ENCODE results near the gene SCRN2. TPM values are rescaled to one million over a fixed set of nuclear protein-coding genes. Genes with fewer than 3 reads are reported as not detected.

The SCRN2 gene
- total RNA-seq = 10 to 100 TPM; 33.7 to 38.0 (median 35.7) TPM
- 42.8 TPM for total RNA-seq (2013)

DNA sequence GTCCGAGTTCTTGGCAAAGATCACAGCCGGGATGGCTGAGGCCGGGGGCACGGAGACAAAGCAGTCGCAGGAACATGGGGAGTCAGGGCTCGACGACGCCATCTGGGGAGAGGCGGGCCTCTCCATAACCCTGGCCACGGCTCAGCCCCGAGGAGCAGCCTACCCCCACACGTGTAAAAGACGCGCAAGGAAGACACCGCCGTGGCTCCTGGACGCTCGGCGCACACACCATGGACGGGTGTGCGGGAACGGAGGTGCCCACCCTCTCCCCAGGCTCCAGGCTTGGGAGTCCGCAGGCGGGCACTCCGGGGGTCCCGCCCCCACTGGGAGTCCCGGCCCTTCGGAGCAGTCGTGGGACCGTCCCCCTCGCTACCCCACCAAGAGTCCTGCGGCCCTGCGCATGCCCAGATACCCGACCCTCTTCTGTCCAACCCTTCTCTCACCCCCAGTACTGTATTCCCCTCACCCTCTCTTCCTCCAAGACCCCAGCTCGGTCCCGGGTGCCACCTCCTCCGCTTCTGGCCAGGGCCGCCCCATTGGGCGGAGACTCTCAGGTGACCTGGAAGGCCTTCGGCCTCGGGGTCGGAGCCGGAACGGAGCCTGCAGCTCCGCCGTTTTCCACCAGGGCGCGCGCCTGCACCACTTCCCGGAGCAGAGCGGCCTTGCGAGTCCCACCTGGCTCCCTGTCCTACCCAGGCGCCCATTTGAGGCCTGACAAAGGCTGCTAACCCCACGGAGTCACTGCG lies at the start of gene SCRN2:
Gene SCRN2 (minus strand): TSS at position 532 of the 746 bp plus-strand sequence. CDS start 430 bp downstream, at position 102.
- Mint-ChIP-seq H3K27me3 (ENCODE audit: low read depth in 2 of 2) (peaks cover 8 to 15% of the 10 kb centered on the region in 2 donors), H3K27ac (peak within 1 kb of the TSS; percentile 81 to 97), H3K4me1 (peaks cover 15 to 24% of the 10 kb centered on the region in 2 donors), H3K36me3 (no peaks in the 10 kb centered on the region), H3K4me3 (peak within 1 kb of the TSS; percentile 99), H3K9me3 (no peaks in the 10 kb centered on the region)
- TF ChIP-seq, protein P1, sequence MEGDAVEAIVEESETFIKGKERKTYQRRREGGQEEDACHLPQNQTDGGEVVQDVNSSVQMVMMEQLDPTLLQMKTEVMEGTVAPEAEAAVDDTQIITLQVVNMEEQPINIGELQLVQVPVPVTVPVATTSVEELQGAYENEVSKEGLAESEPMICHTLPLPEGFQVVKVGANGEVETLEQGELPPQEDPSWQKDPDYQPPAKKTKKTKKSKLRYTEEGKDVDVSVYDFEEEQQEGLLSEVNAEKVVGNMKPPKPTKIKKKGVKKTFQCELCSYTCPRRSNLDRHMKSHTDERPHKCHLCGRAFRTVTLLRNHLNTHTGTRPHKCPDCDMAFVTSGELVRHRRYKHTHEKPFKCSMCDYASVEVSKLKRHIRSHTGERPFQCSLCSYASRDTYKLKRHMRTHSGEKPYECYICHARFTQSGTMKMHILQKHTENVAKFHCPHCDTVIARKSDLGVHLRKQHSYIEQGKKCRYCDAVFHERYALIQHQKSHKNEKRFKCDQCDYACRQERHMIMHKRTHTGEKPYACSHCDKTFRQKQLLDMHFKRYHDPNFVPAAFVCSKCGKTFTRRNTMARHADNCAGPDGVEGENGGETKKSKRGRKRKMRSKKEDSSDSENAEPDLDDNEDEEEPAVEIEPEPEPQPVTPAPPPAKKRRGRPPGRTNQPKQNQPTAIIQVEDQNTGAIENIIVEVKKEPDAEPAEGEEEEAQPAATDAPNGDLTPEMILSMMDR (IDR thresholded peaks at IDR 0.05) = peak; percentile 87
- H3K36me3 ChIP-seq (ENCODE audit: control insufficient read depth, insufficient read depth, low read length) = peaks cover 6% of the 10 kb centered on the region
- peaks cover 4% of the 10 kb centered on the region for H3K27me3 ChIP-seq (ENCODE audit: control insufficient read depth, insufficient read depth, low read length)
- ATAC-seq (peak; percentile 95 to 96 (median 96)), DNase-seq (peak; percentile 89 to 90)
- peaks cover 18% of the 10 kb centered on the region for H3K4me1 ChIP-seq (ENCODE audit: control insufficient read depth, insufficient read depth, low read length)
- H3K4me3 ChIP-seq (ENCODE audit: low read length) = peak within 1 kb of the TSS; percentile 90
- intact Hi-C loops (cut with micrococcal nuclease) = loop anchor here (1.0 kb wide), 2 partner anchors 49 to 129 kb away; no protein-coding TSS in a partner anchor
- peak within 1 kb of the TSS; percentile 49 for H3K27ac ChIP-seq (ENCODE audit: low read length)
- WGBS (ENCODE audit: insufficient coverage) = under 1% methylated on average over 55 of the region's 55 CpGs
- H3K9me3 ChIP-seq (ENCODE audit: control insufficient read depth, insufficient read depth, low read length) = no peaks in the 10 kb centered on the region

GRCh38 chr17:47889734-47890529 lies 48.9 kb upstream of the SCRN2 start:
- H3K36me3 Mint-ChIP-seq = no peaks in the 10 kb centered on the region
- H3K36me3 ChIP-seq (ENCODE audit: control insufficient read depth, insufficient read depth, low read length) = no peaks in the 10 kb centered on the region
- no peak overlapping the region for H3K4me3 Mint-ChIP-seq
- H3K4me1 Mint-ChIP-seq = peaks cover 13 to 14% of the 10 kb centered on the region in 2 donors
- intact Hi-C loops (cut with micrococcal nuclease) = loop anchor here (1.0 to 5.0 kb wide), 3 partner anchors 49 to 226 kb away; partner anchors contain the start of gene SCRN2
- peaks cover under 1% of the 10 kb centered on the region for H3K4me1 ChIP-seq (ENCODE audit: control insufficient read depth, insufficient read depth, low read length)
- ATAC-seq (peak; percentile 91 to 100 (median 98)), DNase-seq (peak; percentile 89 to 93)
- TF ChIP-seq, protein P1 (IDR thresholded peaks at IDR 0.05) = peak; percentile 93
- H3K27me3 ChIP-seq (ENCODE audit: control insufficient read depth, insufficient read depth, low read length) = no peaks in the 10 kb centered on the region
- H3K4me3 ChIP-seq (ENCODE audit: low read length) = no peak overlapping the region
- no peaks in the 10 kb centered on the region for H3K9me3 ChIP-seq (ENCODE audit: control insufficient read depth, insufficient read depth, low read length)
- no peaks in the 10 kb centered on the region for H3K9me3 Mint-ChIP-seq
- no peaks in the 10 kb centered on the region for H3K27me3 Mint-ChIP-seq (ENCODE audit: low read depth in 2 of 2)
- WGBS (ENCODE audit: insufficient coverage) = 48% methylated on average over 11 of the region's 11 CpGs
- H3K27ac Mint-ChIP-seq = peak overlapping the region in 1 of 2 donors; percentile 52
- H3K27ac ChIP-seq (ENCODE audit: low read length) = no peak overlapping the region

DNA sequence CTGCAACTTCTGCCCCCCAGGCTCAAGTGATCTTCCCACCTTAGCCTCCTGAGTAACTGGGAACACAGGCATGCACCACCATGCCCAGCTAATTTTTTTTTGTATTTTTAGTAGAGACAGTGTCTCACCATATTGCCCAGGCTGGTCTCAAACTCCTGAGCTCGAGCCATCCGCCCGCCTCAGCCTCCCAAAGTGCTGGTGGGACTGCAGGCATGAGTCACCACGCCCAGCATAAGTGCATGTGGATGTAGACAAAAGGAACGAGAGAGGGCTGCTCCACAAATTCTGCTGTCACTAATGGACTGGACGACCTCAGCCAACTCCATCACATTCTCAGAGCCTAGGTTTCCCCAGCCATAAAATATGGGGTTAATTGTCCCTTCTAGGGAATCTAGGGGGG lies 47.2 kb upstream of the SCRN2 start:
- H3K4me3 Mint-ChIP-seq = no peak overlapping the region
- H3K27ac Mint-ChIP-seq = no peak overlapping the region
- H3K4me1 Mint-ChIP-seq = peaks cover 0 to 8% of the 10 kb centered on the region in 2 donors
- no peaks in the 10 kb centered on the region for H3K36me3 ChIP-seq (ENCODE audit: control insufficient read depth, insufficient read depth, low read length)
- no peaks in the 10 kb centered on the region for H3K36me3 Mint-ChIP-seq
- 93% methylated on average over 5 of the region's 6 CpGs for WGBS (ENCODE audit: insufficient coverage)
- DNase-seq (no peak), ATAC-seq (no peak)
- no peaks in the 10 kb centered on the region for H3K9me3 Mint-ChIP-seq
- no peaks in the 10 kb centered on the region for H3K9me3 ChIP-seq (ENCODE audit: control insufficient read depth, insufficient read depth, low read length)
- no peaks in the 10 kb centered on the region for H3K27me3 ChIP-seq (ENCODE audit: control insufficient read depth, insufficient read depth, low read length)
- H3K27me3 Mint-ChIP-seq (ENCODE audit: low read depth in 2 of 2) = no peaks in the 10 kb centered on the region
- TF ChIP-seq, protein P1 (IDR thresholded peaks at IDR 0.05) = no peak
- no peak overlapping the region for H3K4me3 ChIP-seq (ENCODE audit: low read length)
- intact Hi-C loops (cut with micrococcal nuclease) = no loop called here
- H3K27ac ChIP-seq (ENCODE audit: low read length) = no peak overlapping the region
- no peaks in the 10 kb centered on the region for H3K4me1 ChIP-seq (ENCODE audit: control insufficient read depth, insufficient read depth, low read length)

Data from natural killer cell (primary cell).